AG04450 (cell line): Measurements from ENCODE around the gene OR10P1. TPM values are rescaled to one million over a fixed set of nuclear protein-coding genes. Genes with fewer than 3 reads are reported as not detected.

Experiments used
- CTCF ChIA-PET: fragments of 300-600, 350-600 bp; formaldehyde crosslinking; extraction: SDS; loops from one replicate; lab custom pipeline; 2022; ENCODE audit warnings: antibody characterized with exemption, inconsistent platforms; lab: Charles Lee
- POLR2A ChIA-PET: fragments of 350-600 bp; formaldehyde crosslinking; extraction: SDS; loops from one replicate; lab custom pipeline; 2021; ENCODE audit warnings: antibody characterized with exemption, inconsistent platforms; lab: Yijun Ruan, JAX
- DNase-seq: peaks from one replicate; pipeline ENCODE4 v3.0.0-alpha.2; 2011; ENCODE audit warnings: low read depth, low spot score
- H3K27ac ChIP-seq: one replicate; pipeline ENCODE4 v1.5.1; 2012; ENCODE audit warnings: low read depth, low read length, control low read depth
- H3K27me3 ChIP-seq: one replicate; pipeline ENCODE4 v1.6.0; 2012; ENCODE audit warnings: low read length; ENCODE audit not compliant: control insufficient read depth, insufficient read depth
- H3K4me3 ChIP-seq: 2 replicates; pipeline ENCODE4 v1.5.1; 2011; ENCODE audit warnings: mild to moderate bottlenecking, low read depth, low read length, control low read depth
- H3K9me3 ChIP-seq: 2 replicates; pipeline ENCODE4 v1.5.1; 2012; ENCODE audit warnings: low read length; ENCODE audit not compliant: control insufficient read depth, insufficient read depth
- CTCF ChIP-seq: IDR thresholded peaks from 2 replicates; pipeline ENCODE4 v1.5.1; 2011; ENCODE audit warnings: low read depth, low read length, control low read depth, inconsistent platforms
- polyA plus RNA-seq: library from polyadenylated mRNA; depleted of rRNA; stranded (reverse); fragments of >200 nt; gene quantifications from 2 replicates; pipeline ENCODE4 v1.2.3, GENCODE V29; 2011

The OR10P1 gene
- polyA plus RNA-seq, 1 experiment = not detected

DNA sequence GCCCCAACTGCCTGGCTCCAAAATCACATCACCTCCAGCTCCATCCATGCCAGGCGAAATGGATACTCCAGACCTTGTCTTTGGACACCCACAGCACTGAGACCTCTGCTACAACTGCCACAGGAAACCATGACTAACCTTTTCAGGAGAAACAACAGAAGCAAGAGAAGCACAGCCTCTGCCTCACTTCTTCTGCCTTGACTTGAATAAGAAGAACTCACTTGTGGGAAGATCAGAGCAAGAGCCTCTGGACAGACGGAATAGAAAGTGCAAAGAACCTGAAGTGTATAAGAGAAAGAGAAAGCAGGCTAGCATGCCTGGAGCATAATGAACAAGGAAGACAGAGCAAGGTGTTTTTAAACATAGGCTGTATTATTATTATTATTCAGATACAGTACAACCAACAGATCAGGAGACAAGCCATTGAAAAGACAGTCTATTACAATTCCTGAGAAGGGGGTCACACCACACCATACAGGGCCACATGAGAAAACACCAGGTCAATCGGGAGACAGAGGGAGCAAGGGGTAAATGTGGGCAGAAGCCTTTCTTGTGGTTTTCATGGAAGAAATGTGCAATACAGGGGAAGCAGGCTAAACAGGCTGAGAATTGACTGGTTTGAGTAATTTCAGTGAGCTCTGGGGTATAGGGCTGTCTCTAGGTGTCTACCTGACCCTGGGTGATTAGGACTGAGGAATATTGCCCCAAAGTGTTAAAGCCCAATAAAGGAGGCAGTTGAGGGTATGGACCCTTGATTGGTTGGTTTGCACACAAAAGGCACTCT, 7.4 kb upstream of the OR10P1 start:
- TF ChIP-seq CTCF = no peak
- H3K27me3 ChIP-seq = peaks cover 10% of the 10 kb centered on the region
- no peak overlapping the region for H3K4me3 ChIP-seq
- ChIA-PET POLR2A (no interaction called here), CTCF (interaction anchor here (0.6 to 1.4 kb wide), 3 partner anchors 7 to 17 kb away, joined by 3 to 6 read pairs (median 5); no protein-coding TSS in a partner anchor)
- no peak for DNase-seq
- no peaks in the 10 kb centered on the region for H3K9me3 ChIP-seq
- H3K27ac ChIP-seq = no peak overlapping the region

DNA sequence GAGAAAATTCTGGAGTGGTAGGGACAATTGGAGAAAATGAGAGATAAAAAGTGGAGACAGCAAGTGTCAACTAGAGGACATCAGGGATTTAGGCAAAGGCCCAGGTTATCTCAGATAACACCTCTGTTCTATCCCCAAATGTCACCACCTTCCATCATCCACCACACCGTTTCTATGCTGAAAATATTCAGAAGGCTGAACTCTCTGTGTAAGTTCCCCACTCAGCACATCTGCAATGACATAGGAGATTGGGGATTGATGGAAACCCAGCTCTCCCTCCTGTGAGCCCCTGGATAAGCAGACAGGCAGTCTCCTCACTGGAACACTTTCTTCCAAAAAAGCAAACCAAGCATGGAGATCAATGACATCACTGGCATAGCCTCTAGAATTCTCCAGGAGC, 5.6 kb upstream of the OR10P1 start:
- Histone ChIP-seq H3K27me3 (peaks cover 10% of the 10 kb centered on the region), H3K4me3 (no peak overlapping the region), H3K9me3 (no peaks in the 10 kb centered on the region), H3K27ac (no peak overlapping the region)
- no peak for TF ChIP-seq CTCF
- DNase-seq = no peak
- CTCF ChIA-PET = no interaction called here
- POLR2A ChIA-PET = no interaction called here

- no peak for TF ChIP-seq CTCF
- Histone ChIP-seq H3K27ac (no peak overlapping the region), H3K4me3 (no peak overlapping the region), H3K9me3 (no peaks in the 10 kb centered on the region), H3K27me3 (peaks cover 11% of the 10 kb centered on the region)
- POLR2A ChIA-PET = no interaction called here
- DNase-seq = no peak
- CTCF ChIA-PET = no interaction called here
Observed at GRCh38 chr12:55631733-55632132, 5.0 kb upstream of the OR10P1 start.

- Histone ChIP-seq H3K9me3 (no peaks in the 10 kb centered on the region), H3K4me3 (no peak overlapping the region), H3K27ac (no peak overlapping the region), H3K27me3 (peaks cover 16% of the 10 kb centered on the region)
- DNase-seq = no peak
- CTCF ChIA-PET = interaction anchor here (1.7 kb wide), 1 partner anchor 23 kb away, joined by 4 read pairs; no protein-coding TSS in a partner anchor
- POLR2A ChIA-PET = no interaction called here
- no peak for TF ChIP-seq CTCF
Observed at GRCh38 chr12:55633151-55633550, 3.5 kb upstream of the OR10P1 start.

- DNase-seq = no peak
- Histone ChIP-seq H3K27me3 (peaks cover 27% of the 10 kb centered on the region), H3K27ac (no peak overlapping the region), H3K4me3 (no peak overlapping the region), H3K9me3 (no peaks in the 10 kb centered on the region)
- no peak for TF ChIP-seq CTCF
- ChIA-PET CTCF (interaction anchor here (0.7 to 1.1 kb wide), 2 partner anchors 8 to 20 kb away, joined by 4 to 5 read pairs; no protein-coding TSS in a partner anchor), POLR2A (no interaction called here)
Observed at GRCh38 chr12:55636116-55636655, 506 bp upstream of the OR10P1 start.
